Liver (tissue), 9 donors: ENCODE results near the gene JTB. TPM values are rescaled to one million over a fixed set of nuclear protein-coding genes. Genes with fewer than 3 reads are reported as not detected.

Experiments
- DNase-seq: peaks from one replicate; pipeline ENCODE4 v3.0.0-alpha.2; 2017; ENCODE audit warnings: low spot score
- H3K27ac ChIP-seq, 2 donors: one replicate each; pipeline ENCODE4 v1.7.0; 2013; ENCODE audit warnings: inconsistent platforms in 2 of 2, low read length in 2 of 2, control low read depth in 1 of 2, low read depth in 1 of 2, mild to moderate bottlenecking in 1 of 2
- H3K27me3 ChIP-seq, 4 donors: one replicate each; pipeline versions ENCODE4 v1.6.1 to v1.7.0; 2013; ENCODE audit warnings: low read length in 3 of 4, inconsistent platforms in 1 of 4, mild to moderate bottlenecking in 1 of 4, moderate library complexity in 1 of 4; ENCODE audit not compliant: control insufficient read depth in 4 of 4, insufficient read depth in 4 of 4
- H3K36me3 ChIP-seq, 4 donors: one replicate each; pipeline versions ENCODE4 v1.6.1 to v1.7.0; 2013; ENCODE audit warnings: low read length in 3 of 4, mild to moderate bottlenecking in 3 of 4, low read depth in 1 of 4, moderate library complexity in 1 of 4; ENCODE audit not compliant: control insufficient read depth in 4 of 4, insufficient read depth in 3 of 4
- H3K4me1 ChIP-seq, 4 donors: one replicate each; pipeline versions ENCODE4 v1.6.1 to v1.7.0; 2013; ENCODE audit warnings: low read length in 3 of 4, mild to moderate bottlenecking in 3 of 4, moderate library complexity in 1 of 4; ENCODE audit not compliant: control insufficient read depth in 4 of 4, insufficient read depth in 4 of 4
- H3K4me3 ChIP-seq, 3 donors: one replicate each; pipeline versions ENCODE4 v1.6.1 to v1.7.0; 2013; ENCODE audit warnings: low read length in 3 of 3, control low read depth in 1 of 3, low read depth in 1 of 3, mild to moderate bottlenecking in 1 of 3
- H3K9ac ChIP-seq, 2 donors: one replicate each; pipeline ENCODE4 v1.7.0; 2013; ENCODE audit warnings: low read length in 2 of 2, mild to moderate bottlenecking in 2 of 2, moderate library complexity in 2 of 2, control low read depth in 1 of 2, low read depth in 1 of 2
- H3K9me3 ChIP-seq, 4 donors: one replicate each; pipeline versions ENCODE4 v1.6.1 to v1.7.0; 2013; ENCODE audit warnings: low read length in 3 of 4; ENCODE audit not compliant: control insufficient read depth in 4 of 4
- ATF3 ChIP-seq: IDR thresholded peaks from 2 replicates; pipeline ENCODE4 v1.6.1; 2016; ENCODE audit warnings: antibody characterized with exemption
- EGR1 ChIP-seq, 2 donors: IDR thresholded peaks; 2 replicates each; pipeline ENCODE4 v1.6.1; 2016 to 2018; ENCODE audit warnings: antibody characterized with exemption in 2 of 2, low read depth in 2 of 2
- FOXA1 ChIP-seq: IDR thresholded peaks from 2 replicates; pipeline ENCODE4 v1.6.1; 2016; ENCODE audit warnings: antibody characterized with exemption
- GABPA ChIP-seq, 2 donors: IDR thresholded peaks in 1 of 2; conservative IDR thresholded peaks in 1 of 2; 2 replicates each; pipeline ENCODE4 v1.6.1; 2016; ENCODE audit warnings: antibody characterized with exemption in 2 of 2, mild to moderate bottlenecking in 1 of 2, moderate library complexity in 1 of 2
- HNF4A ChIP-seq, 2 donors: conservative IDR thresholded peaks; 2 replicates each; pipeline ENCODE4 v1.6.1; 2016; ENCODE audit warnings: antibody characterized with exemption in 2 of 2, mild to moderate bottlenecking in 2 of 2
- JUND ChIP-seq, 2 donors: IDR thresholded peaks; 2 replicates each; pipeline ENCODE4 v1.6.1; 2016; ENCODE audit warnings: antibody characterized with exemption in 2 of 2
- NR2F2 ChIP-seq: IDR thresholded peaks from 2 replicates; pipeline ENCODE4 v1.6.1; 2016; ENCODE audit warnings: antibody characterized with exemption
- REST ChIP-seq: IDR thresholded peaks from 2 replicates; pipeline ENCODE4 v1.6.1; 2016; ENCODE audit warnings: antibody characterized with exemption, mild to moderate bottlenecking
- SP1 ChIP-seq: IDR thresholded peaks from 2 replicates; pipeline ENCODE4 v1.6.1; 2018; ENCODE audit warnings: antibody characterized with exemption, mild to moderate bottlenecking
- TAF1 ChIP-seq: conservative IDR thresholded peaks from 2 replicates; pipeline ENCODE4 v1.6.1; 2016; ENCODE audit warnings: antibody characterized with exemption, mild to moderate bottlenecking
- ZBTB33 ChIP-seq: IDR thresholded peaks from 2 replicates; pipeline ENCODE4 v1.6.1; 2016; ENCODE audit warnings: antibody characterized with exemption
- WGBS: extraction: QIAGEN DNeasy Blood & Tissue Kit; methylation state at CpG from one replicate; pipeline ENCODE4 v1.1.7; 2013; 5-methylcytosine and 5-hydroxymethylcytosine counted together
- polyA plus RNA-seq, 2 donors: library from polyadenylated mRNA; stranded (reverse) in 1 of 2; unstranded in 1 of 2; fragments of 200-250 nt in 1 of 2; fragments of >200 nt in 1 of 2; fragmentation: Nextera tagmentation in 1 of 2; extraction: Ambion mirVana in 1 of 2; gene quantifications; one replicate each; pipeline versions ENCODE4 v1.2.1 to v1.2.3, GENCODE V29; 2013 to 2015
- total RNA-seq, 2 donors: library from RNA; depleted of rRNA; stranded (reverse); fragments of >200 nt; gene quantifications; one replicate each; pipeline ENCODE4 v1.2.3, GENCODE V29; 2014
- TF ChIP-seq, protein P1 (sequence below): IDR thresholded peaks from 2 replicates; pipeline ENCODE4 v1.6.1; 2016; ENCODE audit warnings: antibody characterized with exemption
- donor health status: healthy.
- donor health status: healthy.
- donor health status: healthy.
- donor health status: healthy.
- donor health status: healthy.

The JTB gene
- total and polyA plus RNA-seq, 4 donors: 88.9 to 182 (median 124) TPM

DNA sequence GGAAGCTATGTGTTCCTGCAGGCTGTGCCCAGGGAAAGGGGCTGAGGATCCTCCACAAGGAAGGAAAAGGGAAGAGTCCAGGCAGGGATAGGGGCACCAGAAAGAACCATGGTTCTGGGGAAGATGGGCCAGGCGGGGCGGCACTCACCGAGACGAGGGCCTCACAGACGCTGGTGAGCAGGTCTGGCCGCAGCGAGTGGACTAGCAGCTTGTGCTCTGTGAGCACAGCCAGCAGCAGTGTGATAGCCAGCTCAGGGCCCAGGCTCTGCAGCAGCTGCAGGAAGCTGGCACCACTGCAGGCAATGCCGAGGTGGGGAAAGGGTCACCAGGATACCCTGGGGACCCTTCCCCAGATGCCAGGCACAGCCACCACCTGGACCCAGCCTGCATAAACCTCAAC, 36.7 kb downstream of the JTB start:
- DNase-seq: no peak
- Histone ChIP-seq H3K9me3 (no peaks in the 10 kb centered on the region), H3K4me3 (no peak overlapping the region), H3K27me3 (no peaks in the 10 kb centered on the region), H3K9ac (no peak overlapping the region), H3K36me3 (peaks cover 7 to 52% (median 31%) of the 10 kb centered on the region in 4 donors), H3K4me1 (peaks cover 10 to 30% (median 16%) of the 10 kb centered on the region in 4 donors), H3K27ac (no peak overlapping the region)
- 97% methylated on average over 8 of the region's 8 CpGs for WGBS
- TF ChIP-seq SP1 (no peak), JUND (IDR thresholded peaks at IDR 0.05) (no peak), HNF4A (conservative IDR thresholded peaks at IDR 0.05) (no peak), EGR1 (IDR thresholded peaks at IDR 0.05; ENCODE audit: low read depth in 2 of 2) (no peak), ATF3 (no peak), GABPA (IDR thresholded peaks at IDR 0.05 in 1 of 2, conservative IDR thresholded peaks at IDR 0.05 in 1 of 2) (no peak), REST (no peak), TAF1 (no peak), ZBTB33 (no peak), FOXA1 (no peak)
- TF ChIP-seq, protein P1, sequence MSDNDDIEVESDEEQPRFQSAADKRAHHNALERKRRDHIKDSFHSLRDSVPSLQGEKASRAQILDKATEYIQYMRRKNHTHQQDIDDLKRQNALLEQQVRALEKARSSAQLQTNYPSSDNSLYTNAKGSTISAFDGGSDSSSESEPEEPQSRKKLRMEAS: no peak

DNA sequence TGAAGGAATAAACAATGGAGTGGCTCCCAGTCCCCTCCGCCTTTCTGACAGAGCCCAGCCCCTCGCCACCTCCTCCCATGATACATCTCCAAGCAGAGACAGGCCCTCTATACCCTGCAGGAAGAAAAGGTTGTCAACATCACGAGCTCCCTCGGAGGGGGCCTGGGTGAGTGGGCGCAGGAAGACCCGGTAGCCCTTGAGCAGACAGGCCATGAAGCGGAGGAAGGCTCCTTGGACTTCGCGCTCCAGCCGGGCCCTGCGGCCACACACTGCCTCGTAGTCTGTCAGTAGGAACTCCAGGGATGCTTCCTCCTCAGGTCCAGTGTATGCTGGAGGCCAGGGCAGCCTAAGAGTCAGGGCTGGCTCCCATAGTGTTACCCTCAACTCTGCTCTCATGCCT, 38.0 kb downstream of the JTB start:
- no peaks in the 10 kb centered on the region for H3K9me3 ChIP-seq
- no peak for DNase-seq
- no peak overlapping the region for H3K27ac ChIP-seq
- H3K27me3 ChIP-seq: no peaks in the 10 kb centered on the region
- TF ChIP-seq NR2F2 (no peak), ZBTB33 (no peak)
- H3K9ac ChIP-seq: no peak overlapping the region
- H3K4me3 ChIP-seq: no peak overlapping the region
- 98% methylated on average over 12 of the region's 12 CpGs for WGBS
- H3K36me3 ChIP-seq: peaks cover 7 to 62% (median 40%) of the 10 kb centered on the region in 4 donors
- peaks cover 10 to 17% (median 12%) of the 10 kb centered on the region in 4 donors for H3K4me1 ChIP-seq
